GM23338 (cell line): ENCODE measurements around the gene AEBP2. TPM values are rescaled to one million over a fixed set of nuclear protein-coding genes. Genes with fewer than 3 reads are reported as not detected.

ENCODE experiments used
- ATAC-seq: fragments of 200-7000 bp; cut with Tn5 transposase; 3 replicates; pipeline ENCODE4 v1.9.1; 2020
- DNase-seq: peaks from one replicate; pipeline ENCODE4 v3.0.0-alpha.2; 2015; ENCODE audit warnings: low spot score
- H2AFZ ChIP-seq: fragments of 200-600 bp; sonication (generic); 2 replicates; pipeline ENCODE4 v1.8.0; 2016; ENCODE audit warnings: antibody characterized with exemption, mild to moderate bottlenecking, moderate library complexity
- H3F3A ChIP-seq: fragments of 200-600 bp; sonication (generic); replicated peaks from 2 replicates; pipeline ENCODE4 v1.8.0; 2017; ENCODE audit warnings: antibody characterized with exemption, mixed run types, low read depth
- H3K27ac ChIP-seq: fragments of 200-600 bp; sonication (generic); 2 replicates; pipeline ENCODE4 v1.6.1; 2016; ENCODE audit warnings: low read depth
- H3K27me3 ChIP-seq: fragments of 200-600 bp; sonication (generic); 2 replicates; pipeline ENCODE4 v1.8.0; 2016; ENCODE audit warnings: mild to moderate bottlenecking, mixed run types, moderate library complexity; ENCODE audit not compliant: insufficient read depth
- H3K36me3 ChIP-seq: fragments of 200-600 bp; sonication (generic); 2 replicates; pipeline ENCODE4 v1.8.0; 2016; ENCODE audit warnings: mild to moderate bottlenecking; ENCODE audit not compliant: insufficient read depth
- H3K4me1 ChIP-seq: fragments of 200-600 bp; sonication (generic); 2 replicates; pipeline ENCODE4 v1.8.0; 2016; ENCODE audit warnings: mild to moderate bottlenecking, moderate library complexity; ENCODE audit not compliant: insufficient read depth
- H3K4me2 ChIP-seq: fragments of 200-600 bp; sonication (generic); 2 replicates; pipeline ENCODE4 v1.7.1; 2017; ENCODE audit warnings: mixed run types
- H3K4me3 ChIP-seq: fragments of 200-600 bp; sonication (generic); 2 replicates; pipeline ENCODE4 v1.6.1; 2016; ENCODE audit warnings: mixed run types
- H3K79me2 ChIP-seq: fragments of 200-600 bp; sonication (generic); replicated peaks from 2 replicates; pipeline ENCODE4 v1.8.0; 2017; ENCODE audit warnings: mild to moderate bottlenecking; ENCODE audit not compliant: insufficient read depth
- H3K9me2 ChIP-seq: fragments of 200-600 bp; sonication (generic); 2 replicates; pipeline ENCODE4 v1.8.0; 2017; ENCODE audit not compliant: insufficient read depth
- H4K20me1 ChIP-seq: fragments of 200-600 bp; sonication (generic); replicated peaks from 2 replicates; pipeline ENCODE4 v1.8.0; 2017; ENCODE audit warnings: mild to moderate bottlenecking; ENCODE audit not compliant: insufficient read depth
- H3K27ac Mint-ChIP-seq: 2 replicates; pipeline ENCODE4 v1.8.0; 2020; ENCODE audit warnings: inconsistent platforms, mild to moderate bottlenecking, moderate library complexity, mixed read lengths
- H3K27me3 Mint-ChIP-seq: 3 replicates; pipeline ENCODE4 v1.8.0; 2022; ENCODE audit warnings: low read depth, mild to moderate bottlenecking, moderate library complexity, mixed read lengths, inconsistent platforms; ENCODE audit not compliant: insufficient read depth, poor library complexity
- H3K36me3 Mint-ChIP-seq: 3 replicates; pipeline ENCODE4 v1.8.0; 2021; ENCODE audit warnings: low read depth, mild to moderate bottlenecking, inconsistent platforms, moderate library complexity, mixed read lengths
- H3K4me1 Mint-ChIP-seq: 3 replicates; pipeline ENCODE4 v1.8.0; 2020; ENCODE audit warnings: mild to moderate bottlenecking, inconsistent platforms, mixed read lengths
- H3K4me3 Mint-ChIP-seq: 3 replicates; pipeline ENCODE4 v1.8.0; 2021; ENCODE audit warnings: moderate library complexity, mild to moderate bottlenecking, inconsistent platforms, mixed read lengths
- H3K9me3 Mint-ChIP-seq: 3 replicates; pipeline ENCODE4 v1.8.0; 2020; ENCODE audit warnings: moderate library complexity, mild to moderate bottlenecking, inconsistent platforms, mixed read lengths
- CREB1 ChIP-seq: fragments of 250-450 bp; sonication (Bioruptor Pico); IDR thresholded peaks from 2 replicates; pipeline ENCODE4 v1.5.0; 2020; ENCODE audit warnings: low read depth, mild to moderate bottlenecking, moderate library complexity
- EZH2 ChIP-seq: fragments of 200-600 bp; sonication (generic); IDR thresholded peaks from one replicate; pipeline ENCODE4 v1.8.0; 2017; ENCODE audit warnings: antibody characterized with exemption, mild to moderate bottlenecking, low read depth; ENCODE audit not compliant: unreplicated experiment
- EZH2phosphoT487 ChIP-seq: fragments of 200-600 bp; sonication (generic); IDR thresholded peaks from one replicate; pipeline ENCODE4 v1.8.1; 2018; ENCODE audit warnings: antibody characterized with exemption; ENCODE audit not compliant: unreplicated experiment
- JUNB ChIP-seq: IDR thresholded peaks from one replicate; pipeline ENCODE4 v1.6.1; 2016; ENCODE audit warnings: antibody characterized with exemption; ENCODE audit not compliant: unreplicated experiment
- NANOG ChIP-seq: IDR thresholded peaks from 2 replicates; pipeline ENCODE4 v1.6.1; 2016; ENCODE audit warnings: antibody characterized with exemption, borderline replicate concordance
- POLR2AphosphoS5 ChIP-seq: IDR thresholded peaks from 2 replicates; pipeline ENCODE4 v1.6.1; 2016; ENCODE audit warnings: antibody characterized with exemption, low read depth
- STAT1 ChIP-seq: IDR thresholded peaks from one replicate; pipeline ENCODE4 v1.6.1; 2016; ENCODE audit warnings: antibody characterized with exemption; ENCODE audit not compliant: unreplicated experiment
- ZNF114 ChIP-seq: fragments of 250-450 bp; sonication (Bioruptor Pico); IDR thresholded peaks from 2 replicates; pipeline ENCODE4 v1.5.0; 2020; ENCODE audit warnings: mild to moderate bottlenecking, moderate library complexity
- ZNF331 ChIP-seq: fragments of 250-450 bp; sonication (Bioruptor Pico); IDR thresholded peaks from 2 replicates; pipeline ENCODE4 v1.5.0; 2020; ENCODE audit warnings: low read depth, mild to moderate bottlenecking, moderate library complexity
- polyA plus RNA-seq: library from polyadenylated mRNA; unstranded; fragments of >200 nt; fragmentation: Nextera tagmentation; extraction: Ambion mirVana; gene quantifications from 2 replicates; pipeline ENCODE4 v1.2.1, GENCODE V29; 2016
- total RNA-seq: library from RNA; depleted of rRNA; stranded (reverse); fragments of >200 nt; shearing (Covaris generic); gene quantifications from 2 replicates; pipeline ENCODE4 v1.2.3, GENCODE V29; 2014
- TF ChIP-seq, protein P1 (sequence below), 2 experiments: fragments of 200-600 bp in 1 of 2; sonication (generic) in 1 of 2; conservative IDR thresholded peaks; 2 replicates each; pipeline versions ENCODE4 v1.5.1 to v1.6.1; 2016 to 2017; ENCODE audit warnings: antibody characterized with exemption in 2 of 2, low read depth in 2 of 2, mild to moderate bottlenecking in 2 of 2, moderate library complexity in 1 of 2
- TF ChIP-seq, protein P2 (sequence below): IDR thresholded peaks from 2 replicates; pipeline ENCODE4 v1.6.1; 2016; ENCODE audit warnings: antibody characterized with exemption
- TF ChIP-seq, protein P3 (sequence below): fragments of 250-450 bp; sonication (Bioruptor Pico); IDR thresholded peaks from 2 replicates; pipeline ENCODE4 v1.5.0; 2020; ENCODE audit warnings: mild to moderate bottlenecking, moderate library complexity
- TF ChIP-seq, protein P4 (sequence below): IDR thresholded peaks from one replicate; pipeline ENCODE4 v1.6.1; 2018; ENCODE audit warnings: antibody characterized with exemption; ENCODE audit not compliant: unreplicated experiment

Gene AEBP2
- total and polyA plus RNA-seq, 2 experiments from 2014 or later = 39.3 to 48.1 TPM

DNA sequence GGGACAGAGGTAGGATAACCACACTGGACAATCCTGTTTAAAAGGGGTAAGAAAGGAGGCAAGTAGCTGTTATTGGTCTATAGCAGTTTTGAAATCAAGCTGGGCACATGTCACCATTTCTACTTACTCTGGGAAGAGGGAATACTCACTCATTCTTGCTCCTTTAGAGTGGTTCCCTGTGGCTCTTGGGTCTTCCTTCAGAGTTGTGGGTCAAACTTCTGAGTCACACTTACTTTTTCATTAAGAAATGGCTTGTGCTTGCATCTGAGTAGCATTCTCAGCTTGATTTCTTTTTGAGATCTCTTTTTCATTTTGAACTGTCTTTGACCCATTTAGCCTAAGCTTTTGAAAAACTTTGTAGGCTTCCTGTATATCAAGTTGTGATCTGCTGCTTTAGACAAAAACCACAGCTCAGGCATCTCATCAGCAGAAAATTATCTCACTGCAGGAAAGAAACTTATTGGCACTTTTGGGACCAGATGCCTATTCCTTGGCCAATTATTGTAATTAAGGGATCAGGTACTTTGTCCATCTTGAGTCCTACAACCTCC is 122.2 kb downstream of the AEBP2 start:
- H3K9me3 Mint-ChIP-seq = no peaks in the 10 kb centered on the region; the same call in 2 of the 3 replicates
- H3F3A ChIP-seq = no peaks in the 10 kb centered on the region
- peaks cover 3% of the 10 kb centered on the region for H3K27me3 Mint-ChIP-seq
- no peaks in the 10 kb centered on the region for H3K4me1 ChIP-seq
- TF ChIP-seq CREB1 (CRISPR knock-in tag) (no peak), STAT1 (no peak), POLR2AphosphoS5 (no peak), ZNF331 (CRISPR knock-in tag) (no peak), JUNB (no peak), EZH2 (no peak), NANOG (no peak), EZH2phosphoT487 (no peak), ZNF114 (CRISPR knock-in tag) (no peak)
- TF ChIP-seq, protein P1, sequence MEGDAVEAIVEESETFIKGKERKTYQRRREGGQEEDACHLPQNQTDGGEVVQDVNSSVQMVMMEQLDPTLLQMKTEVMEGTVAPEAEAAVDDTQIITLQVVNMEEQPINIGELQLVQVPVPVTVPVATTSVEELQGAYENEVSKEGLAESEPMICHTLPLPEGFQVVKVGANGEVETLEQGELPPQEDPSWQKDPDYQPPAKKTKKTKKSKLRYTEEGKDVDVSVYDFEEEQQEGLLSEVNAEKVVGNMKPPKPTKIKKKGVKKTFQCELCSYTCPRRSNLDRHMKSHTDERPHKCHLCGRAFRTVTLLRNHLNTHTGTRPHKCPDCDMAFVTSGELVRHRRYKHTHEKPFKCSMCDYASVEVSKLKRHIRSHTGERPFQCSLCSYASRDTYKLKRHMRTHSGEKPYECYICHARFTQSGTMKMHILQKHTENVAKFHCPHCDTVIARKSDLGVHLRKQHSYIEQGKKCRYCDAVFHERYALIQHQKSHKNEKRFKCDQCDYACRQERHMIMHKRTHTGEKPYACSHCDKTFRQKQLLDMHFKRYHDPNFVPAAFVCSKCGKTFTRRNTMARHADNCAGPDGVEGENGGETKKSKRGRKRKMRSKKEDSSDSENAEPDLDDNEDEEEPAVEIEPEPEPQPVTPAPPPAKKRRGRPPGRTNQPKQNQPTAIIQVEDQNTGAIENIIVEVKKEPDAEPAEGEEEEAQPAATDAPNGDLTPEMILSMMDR (conservative IDR thresholded peaks at IDR 0.05; ENCODE audit: low read depth in 2 of 2) = no peak
- TF ChIP-seq, protein P2, sequence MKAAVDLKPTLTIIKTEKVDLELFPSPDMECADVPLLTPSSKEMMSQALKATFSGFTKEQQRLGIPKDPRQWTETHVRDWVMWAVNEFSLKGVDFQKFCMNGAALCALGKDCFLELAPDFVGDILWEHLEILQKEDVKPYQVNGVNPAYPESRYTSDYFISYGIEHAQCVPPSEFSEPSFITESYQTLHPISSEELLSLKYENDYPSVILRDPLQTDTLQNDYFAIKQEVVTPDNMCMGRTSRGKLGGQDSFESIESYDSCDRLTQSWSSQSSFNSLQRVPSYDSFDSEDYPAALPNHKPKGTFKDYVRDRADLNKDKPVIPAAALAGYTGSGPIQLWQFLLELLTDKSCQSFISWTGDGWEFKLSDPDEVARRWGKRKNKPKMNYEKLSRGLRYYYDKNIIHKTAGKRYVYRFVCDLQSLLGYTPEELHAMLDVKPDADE = no peak
- TF ChIP-seq, protein P3, sequence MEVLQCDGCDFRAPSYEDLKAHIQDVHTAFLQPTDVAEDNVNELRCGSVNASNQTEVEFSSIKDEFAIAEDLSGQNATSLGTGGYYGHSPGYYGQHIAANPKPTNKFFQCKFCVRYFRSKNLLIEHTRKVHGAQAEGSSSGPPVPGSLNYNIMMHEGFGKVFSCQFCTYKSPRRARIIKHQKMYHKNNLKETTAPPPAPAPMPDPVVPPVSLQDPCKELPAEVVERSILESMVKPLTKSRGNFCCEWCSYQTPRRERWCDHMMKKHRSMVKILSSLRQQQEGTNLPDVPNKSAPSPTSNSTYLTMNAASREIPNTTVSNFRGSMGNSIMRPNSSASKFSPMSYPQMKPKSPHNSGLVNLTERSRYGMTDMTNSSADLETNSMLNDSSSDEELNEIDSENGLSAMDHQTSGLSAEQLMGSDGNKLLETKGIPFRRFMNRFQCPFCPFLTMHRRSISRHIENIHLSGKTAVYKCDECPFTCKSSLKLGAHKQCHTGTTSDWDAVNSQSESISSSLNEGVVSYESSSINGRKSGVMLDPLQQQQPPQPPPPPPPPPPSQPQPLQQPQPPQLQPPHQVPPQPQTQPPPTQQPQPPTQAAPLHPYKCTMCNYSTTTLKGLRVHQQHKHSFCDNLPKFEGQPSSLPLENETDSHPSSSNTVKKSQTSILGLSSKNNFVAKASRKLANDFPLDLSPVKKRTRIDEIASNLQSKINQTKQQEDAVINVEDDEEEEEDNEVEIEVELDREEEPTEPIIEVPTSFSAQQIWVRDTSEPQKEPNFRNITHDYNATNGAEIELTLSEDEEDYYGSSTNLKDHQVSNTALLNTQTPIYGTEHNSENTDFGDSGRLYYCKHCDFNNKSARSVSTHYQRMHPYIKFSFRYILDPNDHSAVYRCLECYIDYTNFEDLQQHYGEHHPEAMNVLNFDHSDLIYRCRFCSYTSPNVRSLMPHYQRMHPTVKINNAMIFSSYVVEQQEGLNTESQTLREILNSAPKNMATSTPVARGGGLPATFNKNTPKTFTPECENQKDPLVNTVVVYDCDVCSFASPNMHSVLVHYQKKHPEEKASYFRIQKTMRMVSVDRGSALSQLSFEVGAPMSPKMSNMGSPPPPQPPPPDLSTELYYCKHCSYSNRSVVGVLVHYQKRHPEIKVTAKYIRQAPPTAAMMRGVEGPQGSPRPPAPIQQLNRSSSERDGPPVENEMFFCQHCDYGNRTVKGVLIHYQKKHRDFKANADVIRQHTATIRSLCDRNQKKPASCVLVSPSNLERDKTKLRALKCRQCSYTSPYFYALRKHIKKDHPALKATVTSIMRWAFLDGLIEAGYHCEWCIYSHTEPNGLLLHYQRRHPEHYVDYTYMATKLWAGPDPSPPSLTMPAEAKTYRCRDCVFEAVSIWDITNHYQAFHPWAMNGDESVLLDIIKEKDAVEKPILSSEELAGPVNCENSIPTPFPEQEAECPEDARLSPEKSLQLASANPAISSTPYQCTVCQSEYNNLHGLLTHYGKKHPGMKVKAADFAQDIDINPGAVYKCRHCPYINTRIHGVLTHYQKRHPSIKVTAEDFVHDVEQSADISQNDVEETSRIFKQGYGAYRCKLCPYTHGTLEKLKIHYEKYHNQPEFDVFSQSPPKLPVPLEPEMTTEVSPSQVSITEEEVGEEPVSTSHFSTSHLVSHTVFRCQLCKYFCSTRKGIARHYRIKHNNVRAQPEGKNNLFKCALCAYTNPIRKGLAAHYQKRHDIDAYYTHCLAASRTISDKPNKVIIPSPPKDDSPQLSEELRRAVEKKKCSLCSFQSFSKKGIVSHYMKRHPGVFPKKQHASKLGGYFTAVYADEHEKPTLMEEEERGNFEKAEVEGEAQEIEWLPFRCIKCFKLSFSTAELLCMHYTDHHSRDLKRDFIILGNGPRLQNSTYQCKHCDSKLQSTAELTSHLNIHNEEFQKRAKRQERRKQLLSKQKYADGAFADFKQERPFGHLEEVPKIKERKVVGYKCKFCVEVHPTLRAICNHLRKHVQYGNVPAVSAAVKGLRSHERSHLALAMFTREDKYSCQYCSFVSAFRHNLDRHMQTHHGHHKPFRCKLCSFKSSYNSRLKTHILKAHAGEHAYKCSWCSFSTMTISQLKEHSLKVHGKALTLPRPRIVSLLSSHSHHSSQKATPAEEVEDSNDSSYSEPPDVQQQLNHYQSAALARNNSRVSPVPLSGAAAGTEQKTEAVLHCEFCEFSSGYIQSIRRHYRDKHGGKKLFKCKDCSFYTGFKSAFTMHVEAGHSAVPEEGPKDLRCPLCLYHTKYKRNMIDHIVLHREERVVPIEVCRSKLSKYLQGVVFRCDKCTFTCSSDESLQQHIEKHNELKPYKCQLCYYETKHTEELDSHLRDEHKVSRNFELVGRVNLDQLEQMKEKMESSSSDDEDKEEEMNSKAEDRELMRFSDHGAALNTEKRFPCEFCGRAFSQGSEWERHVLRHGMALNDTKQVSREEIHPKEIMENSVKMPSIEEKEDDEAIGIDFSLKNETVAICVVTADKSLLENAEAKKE (CRISPR knock-in tag) = no peak
- TF ChIP-seq, protein P4, sequence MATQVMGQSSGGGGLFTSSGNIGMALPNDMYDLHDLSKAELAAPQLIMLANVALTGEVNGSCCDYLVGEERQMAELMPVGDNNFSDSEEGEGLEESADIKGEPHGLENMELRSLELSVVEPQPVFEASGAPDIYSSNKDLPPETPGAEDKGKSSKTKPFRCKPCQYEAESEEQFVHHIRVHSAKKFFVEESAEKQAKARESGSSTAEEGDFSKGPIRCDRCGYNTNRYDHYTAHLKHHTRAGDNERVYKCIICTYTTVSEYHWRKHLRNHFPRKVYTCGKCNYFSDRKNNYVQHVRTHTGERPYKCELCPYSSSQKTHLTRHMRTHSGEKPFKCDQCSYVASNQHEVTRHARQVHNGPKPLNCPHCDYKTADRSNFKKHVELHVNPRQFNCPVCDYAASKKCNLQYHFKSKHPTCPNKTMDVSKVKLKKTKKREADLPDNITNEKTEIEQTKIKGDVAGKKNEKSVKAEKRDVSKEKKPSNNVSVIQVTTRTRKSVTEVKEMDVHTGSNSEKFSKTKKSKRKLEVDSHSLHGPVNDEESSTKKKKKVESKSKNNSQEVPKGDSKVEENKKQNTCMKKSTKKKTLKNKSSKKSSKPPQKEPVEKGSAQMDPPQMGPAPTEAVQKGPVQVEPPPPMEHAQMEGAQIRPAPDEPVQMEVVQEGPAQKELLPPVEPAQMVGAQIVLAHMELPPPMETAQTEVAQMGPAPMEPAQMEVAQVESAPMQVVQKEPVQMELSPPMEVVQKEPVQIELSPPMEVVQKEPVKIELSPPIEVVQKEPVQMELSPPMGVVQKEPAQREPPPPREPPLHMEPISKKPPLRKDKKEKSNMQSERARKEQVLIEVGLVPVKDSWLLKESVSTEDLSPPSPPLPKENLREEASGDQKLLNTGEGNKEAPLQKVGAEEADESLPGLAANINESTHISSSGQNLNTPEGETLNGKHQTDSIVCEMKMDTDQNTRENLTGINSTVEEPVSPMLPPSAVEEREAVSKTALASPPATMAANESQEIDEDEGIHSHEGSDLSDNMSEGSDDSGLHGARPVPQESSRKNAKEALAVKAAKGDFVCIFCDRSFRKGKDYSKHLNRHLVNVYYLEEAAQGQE = no peak
- DNase-seq (no peak), ATAC-seq (no peak)
- no peaks in the 10 kb centered on the region for H4K20me1 ChIP-seq
- H2AFZ ChIP-seq = no peak overlapping the region
- H3K27ac Mint-ChIP-seq = no peak overlapping the region; the same call in 1 of the 2 replicates
- H3K4me3 ChIP-seq = no peak overlapping the region
- no peaks in the 10 kb centered on the region for H3K9me2 ChIP-seq
- H3K27me3 ChIP-seq = no peaks in the 10 kb centered on the region
- H3K79me2 ChIP-seq = no peaks in the 10 kb centered on the region
- H3K4me3 Mint-ChIP-seq = no peak overlapping the region
- no peak overlapping the region for H3K4me2 ChIP-seq
- H3K27ac ChIP-seq = no peak overlapping the region
- H3K4me1 Mint-ChIP-seq = peaks cover 6% of the 10 kb centered on the region; the same call in 1 of the 3 replicates
- H3K36me3 Mint-ChIP-seq = no peaks in the 10 kb centered on the region; the same call in 2 of the 3 replicates
- no peaks in the 10 kb centered on the region for H3K36me3 ChIP-seq
